BE2C (cell line): ENCODE measurements around the gene PRKCG.

Source experiments
- DNase-seq: peaks from one replicate; pipeline ENCODE4 v3.0.0-alpha.2; 2020
- H3K27me3 ChIP-seq: fragments of 250-450 bp; sonication (Bioruptor Pico); 2 replicates; pipeline ENCODE4 v1.5.1; 2020; ENCODE audit warnings: mild to moderate bottlenecking
- H3K36me3 ChIP-seq: fragments of 250-450 bp; sonication (Bioruptor Pico); 2 replicates; pipeline ENCODE4 v1.5.1; 2020; ENCODE audit warnings: mild to moderate bottlenecking
- H3K4me1 ChIP-seq: fragments of 250-450 bp; sonication (Bioruptor Pico); 2 replicates; pipeline ENCODE4 v1.5.1; 2020
- H3K4me3 ChIP-seq: 2 replicates; pipeline ENCODE4 v1.5.1; 2011; ENCODE audit warnings: low read depth, low read length
- H3K9me3 ChIP-seq: fragments of 250-450 bp; sonication (Bioruptor Pico); 2 replicates; pipeline ENCODE4 v1.5.1; 2020
- CTCF ChIP-seq: IDR thresholded peaks from 2 replicates; pipeline ENCODE4 v1.5.1; 2012; ENCODE audit warnings: mild to moderate bottlenecking, low read depth, low read length

The PRKCG gene

GRCh38 chr19:53951947-53952346, 70.0 kb downstream of the PRKCG start:
- H3K4me1 ChIP-seq = no peaks in the 10 kb centered on the region
- H3K9me3 ChIP-seq = no peaks in the 10 kb centered on the region
- peaks cover 9% of the 10 kb centered on the region for H3K27me3 ChIP-seq
- no peak for DNase-seq
- TF ChIP-seq CTCF = no peak
- no peak overlapping the region for H3K4me3 ChIP-seq
- no peaks in the 10 kb centered on the region for H3K36me3 ChIP-seq

- DNase-seq = no peak
- H3K27me3 ChIP-seq = peaks cover 9% of the 10 kb centered on the region
- no peak for TF ChIP-seq CTCF
- no peaks in the 10 kb centered on the region for H3K36me3 ChIP-seq
- H3K4me3 ChIP-seq = no peak overlapping the region
- no peaks in the 10 kb centered on the region for H3K9me3 ChIP-seq
- no peaks in the 10 kb centered on the region for H3K4me1 ChIP-seq
Observed at GRCh38 chr19:53953383-53953782, 71.4 kb downstream of the PRKCG start.
